Left renal cortex interstitium (tissue), 4 donors: ENCODE data around the gene IRF7. TPM values are rescaled to one million over a fixed set of nuclear protein-coding genes. Genes with fewer than 3 reads are reported as not detected.

ENCODE experiments used
- DNase-seq, 4 donors: peaks; one replicate each; pipeline ENCODE4 v3.0.0-alpha.2; 2013; ENCODE audit warnings: low read depth in 4 of 4, low spot score in 2 of 4, missing footprints in 1 of 4
- polyA plus RNA-seq, 4 donors: library from polyadenylated mRNA; unstranded; fragments of 120-200 nt; gene quantifications; one replicate each; pipeline ENCODE4 v1.2.1, GENCODE V29; 2013; ENCODE audit not compliant: insufficient read length in 4 of 4

Gene IRF7
- polyA plus RNA-seq, 4 donors = 5.4 to 15.4 (median 12.5) TPM

DNA sequence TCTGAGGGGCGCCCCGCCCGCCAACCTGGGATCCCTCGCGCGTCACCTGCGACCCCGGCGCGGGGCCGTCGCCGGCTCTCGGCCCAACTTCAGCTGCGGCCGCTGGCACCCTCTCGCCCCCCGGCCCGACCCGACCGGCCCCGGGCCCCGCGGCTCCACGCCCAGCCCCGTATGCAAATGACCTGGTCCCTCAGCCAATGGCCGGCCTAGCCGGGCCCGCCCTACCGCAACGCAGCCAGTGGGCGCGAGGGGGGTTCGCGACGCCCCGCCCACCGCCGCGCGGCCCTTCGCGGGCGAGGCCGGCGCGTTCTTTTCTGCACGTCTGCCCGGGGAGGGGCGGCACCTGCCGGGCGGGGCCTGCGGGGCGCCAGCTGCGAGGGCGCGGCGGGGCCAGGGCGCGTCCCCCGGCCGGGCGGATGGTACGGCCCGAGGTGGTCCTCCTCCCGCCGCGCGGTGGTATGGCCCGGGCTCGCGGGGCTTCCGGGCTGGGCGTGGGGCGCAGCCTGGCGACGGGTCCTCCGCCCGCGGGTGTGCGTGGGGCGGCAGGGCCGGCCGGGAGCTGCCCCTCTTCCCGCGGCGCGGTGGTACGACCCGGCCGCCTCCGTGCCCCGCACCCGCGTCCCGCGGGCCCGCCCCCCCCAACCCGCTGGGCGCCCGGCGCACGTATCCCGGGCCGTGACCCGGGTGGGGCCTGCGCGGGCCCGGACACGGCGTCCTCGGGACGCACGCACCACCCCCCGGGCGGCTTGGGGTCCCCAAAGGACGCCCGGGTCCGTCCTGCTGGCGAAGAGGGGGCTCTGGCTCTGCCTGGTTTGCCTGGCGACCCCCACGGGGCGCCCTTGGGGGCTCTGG lies 47.2 kb downstream of the IRF7 start:
- DNase-seq = peak in 2 of 4 donors; percentile 78 to 79

DNA sequence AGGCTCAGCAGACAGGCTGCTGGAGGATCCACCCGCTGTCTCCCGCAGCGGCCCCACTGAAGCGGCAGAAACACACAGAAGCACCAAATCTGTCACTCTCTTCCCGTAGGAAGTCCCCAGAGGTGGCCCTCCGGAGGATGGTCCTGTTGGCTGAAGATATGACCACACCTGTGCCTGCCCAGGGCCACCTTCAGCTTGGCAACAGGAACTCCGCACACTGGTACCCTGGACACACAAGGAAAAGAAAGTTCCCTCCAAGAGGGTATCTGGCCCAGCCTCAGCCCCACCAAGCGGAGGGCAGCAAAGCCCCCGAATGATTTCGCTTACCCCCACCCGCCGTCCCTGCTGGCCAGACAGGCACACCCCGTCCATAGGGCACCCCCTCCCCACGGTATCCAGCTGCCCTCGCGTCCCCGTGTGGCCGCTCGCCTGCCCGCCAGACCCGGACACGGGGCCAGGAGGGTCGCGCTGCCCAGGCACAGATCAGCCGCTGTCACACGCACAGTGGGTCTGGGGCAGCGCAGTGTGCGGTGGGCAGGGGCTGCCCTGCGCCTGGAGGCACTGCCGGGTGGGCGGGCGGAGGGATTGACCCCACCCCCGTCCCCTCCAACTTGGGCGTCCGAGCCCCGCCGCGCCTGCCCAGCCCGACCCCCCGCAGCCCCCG lies 48.0 kb downstream of the IRF7 start:
- DNase-seq = no peak

DNA sequence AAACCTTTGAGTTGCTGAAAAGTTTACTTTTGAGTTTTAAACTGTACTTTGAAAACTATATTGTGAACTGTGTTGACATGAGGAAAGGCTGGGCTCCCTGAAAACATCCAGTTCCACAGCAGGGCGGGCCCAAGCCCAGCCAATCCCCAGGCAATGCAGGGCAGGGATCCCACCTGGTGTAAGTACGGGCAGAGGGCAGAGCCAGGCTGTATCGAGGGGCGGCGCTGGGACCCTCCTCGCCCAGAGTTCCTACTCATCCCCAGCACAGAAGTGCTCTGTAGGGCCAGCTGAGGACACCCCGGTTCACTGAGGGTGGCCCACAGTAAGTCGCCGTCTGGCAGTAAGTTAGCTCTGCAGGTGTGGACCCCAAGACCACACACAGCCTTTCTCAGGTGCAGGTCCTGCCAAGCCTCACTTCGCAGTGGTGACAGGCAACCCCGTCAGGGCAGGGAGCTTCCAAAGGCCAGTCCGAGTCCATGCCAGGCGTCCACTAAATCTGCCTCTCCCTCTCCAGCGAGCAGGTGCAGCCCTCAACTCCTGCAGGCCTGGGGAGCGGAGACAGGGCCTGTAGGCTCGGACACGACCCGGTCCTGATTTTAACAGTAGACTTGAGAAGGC lies 48.6 kb downstream of the IRF7 start:
- no peak for DNase-seq

DNA sequence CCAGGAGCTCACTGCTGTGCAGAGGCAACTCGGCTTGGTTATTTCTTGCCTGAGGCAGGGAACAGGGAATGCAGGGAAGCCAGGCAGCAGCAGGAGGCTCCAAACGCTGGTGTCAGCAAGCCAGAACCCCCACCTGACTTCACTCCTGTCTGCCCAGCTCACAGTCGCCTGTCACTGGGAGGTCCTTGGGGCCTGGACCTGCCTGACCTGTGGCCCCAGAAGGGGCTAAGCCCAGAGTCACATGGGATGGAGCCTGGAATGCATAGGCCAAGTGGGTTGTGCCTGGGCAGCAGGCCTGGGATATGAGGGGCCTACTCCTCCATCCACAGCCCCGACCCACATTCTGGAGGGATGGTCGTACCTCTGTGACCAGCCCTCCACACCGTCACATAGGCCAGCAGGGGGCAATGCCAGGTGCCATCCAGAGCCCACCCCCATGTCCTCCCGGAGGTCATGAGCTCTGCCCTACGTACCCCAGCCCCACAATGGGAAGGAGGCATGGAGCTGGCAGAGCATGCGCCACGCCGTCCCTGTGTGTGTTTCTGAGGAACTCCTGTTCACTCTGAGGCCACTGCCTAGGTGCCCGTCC lies 49.7 kb downstream of the IRF7 start:
- no peak for DNase-seq

DNA sequence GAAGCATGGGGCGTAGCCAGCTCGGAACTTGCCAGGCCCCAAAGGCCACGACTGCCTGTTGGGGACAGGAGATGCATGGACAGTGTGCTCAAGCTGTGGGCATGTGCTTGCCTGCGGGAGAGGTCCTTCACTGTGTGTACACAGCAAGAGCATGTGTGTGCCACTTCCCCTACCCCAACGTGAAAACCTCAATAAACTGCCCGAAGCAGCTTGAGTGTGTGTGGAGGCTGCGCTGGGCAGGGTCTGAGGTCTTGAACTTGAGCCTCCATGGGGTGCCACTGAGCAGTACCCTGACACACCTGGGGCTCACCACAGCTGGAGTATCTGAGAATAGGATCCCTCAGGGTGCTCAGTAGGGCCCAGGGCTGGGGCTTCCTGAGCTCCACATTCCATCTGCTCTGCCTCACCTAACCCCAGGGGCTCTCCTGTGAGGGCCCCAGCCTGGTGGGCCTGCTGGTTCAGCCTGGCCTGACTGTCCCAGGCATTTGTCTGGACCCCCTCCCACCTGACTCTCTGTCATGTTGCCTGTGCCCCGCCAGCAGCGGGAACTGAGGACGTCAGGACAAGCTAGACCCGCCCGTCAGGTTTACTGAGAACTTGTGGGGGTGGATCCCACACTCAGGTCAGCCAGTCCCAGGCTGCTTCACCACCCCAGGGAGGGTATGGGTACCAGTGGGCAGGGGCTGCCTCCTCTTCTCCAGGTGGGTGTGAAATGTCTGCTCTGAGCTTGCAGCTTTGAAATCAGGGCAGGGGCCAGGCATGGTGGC lies 51.8 kb downstream of the IRF7 start:
- no peak for DNase-seq

DNA sequence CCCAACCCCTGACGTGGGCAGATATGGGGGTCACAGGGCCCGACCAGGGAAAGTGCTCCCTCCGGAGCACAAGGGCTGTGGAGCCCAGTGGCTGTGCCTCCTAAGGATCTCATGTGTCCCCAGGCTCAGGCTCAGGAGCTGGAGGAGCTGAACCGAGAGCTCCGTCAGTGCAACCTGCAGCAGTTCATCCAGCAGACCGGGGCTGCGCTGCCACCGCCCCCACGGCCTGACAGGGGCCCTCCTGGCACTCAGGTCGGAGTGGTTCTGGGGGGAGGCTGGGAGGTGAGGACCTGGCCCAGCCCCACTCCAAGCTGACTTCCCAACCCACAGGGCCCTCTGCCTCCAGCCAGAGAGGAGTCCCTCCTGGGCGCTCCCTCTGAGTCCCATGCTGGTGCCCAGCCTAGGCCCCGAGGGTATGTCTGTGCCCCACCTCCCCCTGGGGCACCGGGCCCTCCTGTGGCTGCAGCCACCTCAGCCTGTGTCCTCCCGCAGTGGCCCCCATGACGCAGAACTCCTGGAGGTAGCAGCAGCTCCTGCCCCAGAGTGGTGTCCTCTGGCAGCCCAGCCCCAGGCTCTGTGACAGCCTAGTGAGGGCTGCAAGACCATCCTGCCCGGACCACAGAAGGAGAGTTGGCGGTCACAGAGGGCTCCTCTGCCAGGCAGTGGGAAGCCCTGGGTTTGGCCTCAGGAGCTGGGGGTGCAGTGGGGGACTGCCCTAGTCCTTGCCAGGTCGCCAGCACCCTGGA lies 52.5 kb downstream of the IRF7 start:
- DNase-seq = no peak

Other genes starting within 250 kb of the IRF7 start
- gene B4GALNT4, start 246.5 kb downstream of the IRF7 start, polyA plus RNA-seq = 10 to 100 TPM; 42.6 to 87.5 (median 82.0) TPM
- 1 to 10 TPM; 4.0 to 8.4 (median 7.2) TPM for gene PKP3, start 221.7 kb downstream of the IRF7 start, polyA plus RNA-seq
- gene SIGIRR, start 201.0 kb downstream of the IRF7 start, polyA plus RNA-seq = 10 to 100 TPM; 31.7 to 54.7 (median 48.5) TPM
- 10 to 100 TPM in 2 of 4 donors, 1 to 10 TPM in 2; 6.1 to 16.5 (median 12.2) TPM for gene ANO9, start 173.9 kb downstream of the IRF7 start, polyA plus RNA-seq
- 10 to 100 TPM; 24.6 to 44.2 (median 37.2) TPM for gene PTDSS2, start 165.7 kb downstream of the IRF7 start, polyA plus RNA-seq
- gene RNH1, start 108.7 kb downstream of the IRF7 start, polyA plus RNA-seq = 100 to 1,000 TPM in 2 of 4 donors, 10 to 100 TPM in 2; 67.0 to 117 (median 102) TPM
- 10 to 100 TPM; 41.2 to 57.3 (median 51.9) TPM for gene HRAS, start 80.4 kb downstream of the IRF7 start, polyA plus RNA-seq
- gene LRRC56, start 78.4 kb downstream of the IRF7 start, polyA plus RNA-seq = 1 to 10 TPM; 2.8 to 6.1 (median 5.1) TPM
- gene LMNTD2, start 55.2 kb downstream of the IRF7 start, polyA plus RNA-seq = 1 to 10 TPM; 3.0 to 7.3 (median 4.7) TPM
- gene RASSF7, start 55.0 kb downstream of the IRF7 start, polyA plus RNA-seq = 10 to 100 TPM; 36.8 to 71.6 (median 58.8) TPM
- 10 to 100 TPM; 18.3 to 33.3 (median 26.8) TPM for gene PHRF1, start 39.5 kb downstream of the IRF7 start, polyA plus RNA-seq
- 10 to 100 TPM; 24.9 to 49.2 (median 41.9) TPM for gene CDHR5, start 9.0 kb upstream of the IRF7 start, polyA plus RNA-seq
- 1 to 10 TPM in 3 of 4 donors, under 1 TPM in 1; 0.92 to 4.1 (median 2.2) TPM for gene SCT, start 11.2 kb upstream of the IRF7 start, polyA plus RNA-seq
- 1 to 10 TPM; 1.8 to 5.2 (median 4.7) TPM for gene DRD4, start 21.3 kb upstream of the IRF7 start, polyA plus RNA-seq
- gene DEAF1, start 79.3 kb upstream of the IRF7 start, polyA plus RNA-seq = 10 to 100 TPM; 44.7 to 57.7 (median 51.1) TPM
- 10 to 100 TPM; 36.1 to 56.7 (median 46.3) TPM for gene TMEM80, start 79.9 kb upstream of the IRF7 start, polyA plus RNA-seq
- gene EPS8L2, start 90.3 kb upstream of the IRF7 start, polyA plus RNA-seq = 100 to 1,000 TPM; 104 to 161 (median 139) TPM
- gene TALDO1, start 131.5 kb upstream of the IRF7 start, polyA plus RNA-seq = 100 to 1,000 TPM; 123 to 164 (median 136) TPM
- 100 to 1,000 TPM in 1 of 4 donors, 10 to 100 TPM in 3; 55.3 to 115 (median 84.8) TPM for gene GATD1, start 161.5 kb upstream of the IRF7 start, polyA plus RNA-seq
- 1 to 10 TPM in 2 of 4 donors, under 1 TPM in 2; 0.28 to 1.3 (median 0.99) TPM for gene CEND1, start 174.1 kb upstream of the IRF7 start, polyA plus RNA-seq
- gene SLC25A22, start 182.3 kb upstream of the IRF7 start, polyA plus RNA-seq = 10 to 100 TPM; 13.1 to 24.3 (median 18.6) TPM
- gene PIDD1, start 189.3 kb upstream of the IRF7 start, polyA plus RNA-seq = 10 to 100 TPM in 3 of 4 donors, 1 to 10 TPM in 1; 6.7 to 17.8 (median 12.9) TPM
- gene RPLP2, start 194.0 kb upstream of the IRF7 start, polyA plus RNA-seq = 1,000 to 10,000 TPM in 3 of 4 donors, 100 to 1,000 TPM in 1; 903 to 1,462 (median 1,115) TPM
- 10 to 100 TPM; 38.2 to 87.6 (median 68.0) TPM for gene PNPLA2, start 203.0 kb upstream of the IRF7 start, polyA plus RNA-seq
- 10 to 100 TPM in 3 of 4 donors, 1 to 10 TPM in 1; 9.8 to 20.8 (median 17.2) TPM for gene CRACR2B, start 212.0 kb upstream of the IRF7 start, polyA plus RNA-seq
- 100 to 1,000 TPM; 192 to 238 (median 217) TPM for gene CD151, start 217.0 kb upstream of the IRF7 start, polyA plus RNA-seq
- gene POLR2L, start 226.6 kb upstream of the IRF7 start, polyA plus RNA-seq = 100 to 1,000 TPM in 2 of 4 donors, 10 to 100 TPM in 2; 84.8 to 149 (median 111) TPM
- gene TSPAN4, start 226.9 kb upstream of the IRF7 start, polyA plus RNA-seq = 10 to 100 TPM; 65.9 to 94.9 (median 76.6) TPM